SK-N-MC (cell line): ENCODE measurements around the gene CORO1C.
"Not testable (repeated sequence)": the region's sequence is repeated elsewhere in the genome, so short reads cannot be mapped to it uniquely, and the experiment has no call there.

Experiments used
- DNase-seq: peaks from one replicate; pipeline ENCODE4 v3.0.0-alpha.2; 2011; ENCODE audit warnings: low read depth, low spot score
- H3K27ac ChIP-seq: fragments of 200-600 bp; sonication (generic); 2 replicates; pipeline ENCODE4 v1.5.1; 2016; ENCODE audit warnings: mixed run types
- H3K36me3 ChIP-seq: fragments of 200-600 bp; sonication (generic); 2 replicates; pipeline ENCODE4 v1.6.1; 2017; ENCODE audit warnings: antibody characterized with exemption, low read length, mixed read lengths; ENCODE audit not compliant: insufficient read depth
- H3K4me3 ChIP-seq: fragments of 200-600 bp; sonication (generic); 2 replicates; pipeline ENCODE4 v1.5.1; 2016
- H3K9ac ChIP-seq: fragments of 200-600 bp; sonication (generic); 2 replicates; pipeline ENCODE4 v1.8.0; 2017; ENCODE audit warnings: mixed run types, mixed read lengths; ENCODE audit not compliant: insufficient read length
- H3K9me3 ChIP-seq: fragments of 200-600 bp; sonication (generic); 2 replicates; pipeline ENCODE4 v1.6.1; 2017; ENCODE audit warnings: low read depth, mild to moderate bottlenecking, antibody characterized with exemption, low read length, moderate library complexity, mixed read lengths
- EZH2 ChIP-seq: fragments of 200-600 bp; sonication (generic); IDR thresholded peaks from one replicate; pipeline ENCODE4 v1.6.1; 2017; ENCODE audit warnings: antibody characterized with exemption
- FOXP2 ChIP-seq: optimal IDR thresholded peaks from 2 replicates; pipeline ENCODE3; 2011; ENCODE audit warnings: mild to moderate bottlenecking, moderate library complexity; ENCODE audit not compliant: insufficient read depth; ENCODE audit errors: extremely low read length, control extremely low read depth
- POLR2AphosphoS5 ChIP-seq: IDR thresholded peaks from 2 replicates; pipeline ENCODE4 v1.6.1; 2012; ENCODE audit warnings: mild to moderate bottlenecking, low read depth, low read length, borderline replicate concordance

CORO1C gene

DNA sequence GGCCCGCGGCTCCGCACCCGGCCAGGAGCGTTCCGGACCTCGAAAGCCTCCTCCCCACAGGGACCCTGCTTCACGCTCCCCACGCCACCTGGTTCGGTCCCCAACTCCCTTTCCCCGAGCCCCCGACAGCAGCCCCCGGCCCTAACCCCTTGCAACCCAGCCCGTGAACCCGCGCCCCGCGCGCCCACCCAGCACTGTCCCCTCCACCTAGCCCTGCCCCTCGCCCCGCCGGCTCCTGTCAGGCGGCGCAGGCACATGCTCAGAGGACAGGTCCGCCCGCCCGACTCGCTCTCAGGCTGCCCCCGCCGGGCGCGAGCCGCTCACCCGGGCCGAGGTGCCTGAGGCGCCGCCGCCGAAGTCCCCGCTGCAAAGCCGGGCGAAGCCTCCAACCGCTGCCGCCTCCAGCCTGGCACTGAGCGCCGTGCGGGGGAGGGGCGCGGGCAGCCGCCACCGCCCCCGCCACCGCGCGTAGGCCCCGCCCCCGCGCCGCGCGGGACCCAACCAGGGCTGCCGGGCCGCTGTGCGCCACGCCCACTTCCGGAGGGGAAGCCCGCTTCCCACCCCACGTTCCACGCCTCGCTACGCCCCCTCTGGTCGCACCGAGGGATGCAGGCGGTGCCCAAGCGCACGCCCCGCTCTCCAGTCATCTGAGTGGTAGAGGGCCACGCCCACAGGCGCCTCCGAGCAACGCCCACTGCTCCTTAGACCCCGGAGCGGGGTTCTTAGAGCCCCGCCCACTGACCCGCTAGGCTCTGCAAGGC, at the start of gene CORO1C:
TSS of gene CORO1C (minus strand) at position 414 of the 761 bp plus-strand sequence. CDS start 30,200 bp downstream, outside the sequence.
- Histone ChIP-seq H3K4me3 (peak within 1 kb of the TSS; percentile 97), H3K36me3 (peaks cover 8% of the 10 kb centered on the region), H3K27ac (peak within 1 kb of the TSS; percentile 92), H3K9me3 (no peaks in the 10 kb centered on the region), H3K9ac (peak within 1 kb of the TSS; percentile 85)
- peak; percentile 86 for DNase-seq
- TF ChIP-seq POLR2AphosphoS5 (peak; percentile 27; the same call in 1 of the 2 replicates), EZH2 (no peak), FOXP2 (peak; percentile 92)

DNA sequence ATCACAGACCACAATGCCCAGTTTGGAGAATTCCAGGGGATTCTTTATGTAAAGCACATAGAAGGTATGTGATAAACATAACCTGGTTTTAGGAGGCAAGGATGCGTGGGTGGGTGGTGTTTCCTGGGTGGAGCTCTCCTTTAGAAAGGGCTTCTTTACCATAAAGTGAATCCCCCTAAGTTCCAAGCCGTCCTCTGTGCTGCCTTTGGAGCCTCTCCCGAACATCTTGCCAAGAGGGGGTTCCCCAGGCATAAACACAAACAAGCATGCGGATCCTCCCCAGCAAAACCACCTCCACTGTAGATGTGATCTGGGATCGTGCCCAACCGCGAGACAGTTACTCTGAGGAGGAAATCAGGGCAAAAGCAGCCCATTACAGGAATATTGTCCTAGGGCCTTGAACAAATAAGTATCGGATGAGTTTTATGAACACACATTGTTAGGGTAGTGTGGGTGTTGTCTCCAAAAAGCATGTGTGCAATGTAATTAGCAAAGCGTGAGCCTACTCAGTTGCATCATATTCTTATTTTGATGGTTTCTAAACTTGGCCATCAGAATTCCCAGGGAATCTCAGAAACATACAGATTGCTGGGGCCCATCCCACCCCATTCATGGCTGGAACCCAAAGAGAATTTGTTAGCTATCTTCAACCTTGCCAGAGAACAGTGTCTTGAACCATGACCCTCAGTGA, 48.8 kb upstream of the CORO1C start:
- Histone ChIP-seq H3K27ac (no peak overlapping the region), H3K36me3 (no peaks in the 10 kb centered on the region), H3K9ac (no peak overlapping the region), H3K9me3 (no peaks in the 10 kb centered on the region), H3K4me3 (no peak overlapping the region)
- DNase-seq: no peak
- TF ChIP-seq FOXP2: no peak
- no peak for TF ChIP-seq POLR2AphosphoS5
- TF ChIP-seq EZH2: no peak

DNA sequence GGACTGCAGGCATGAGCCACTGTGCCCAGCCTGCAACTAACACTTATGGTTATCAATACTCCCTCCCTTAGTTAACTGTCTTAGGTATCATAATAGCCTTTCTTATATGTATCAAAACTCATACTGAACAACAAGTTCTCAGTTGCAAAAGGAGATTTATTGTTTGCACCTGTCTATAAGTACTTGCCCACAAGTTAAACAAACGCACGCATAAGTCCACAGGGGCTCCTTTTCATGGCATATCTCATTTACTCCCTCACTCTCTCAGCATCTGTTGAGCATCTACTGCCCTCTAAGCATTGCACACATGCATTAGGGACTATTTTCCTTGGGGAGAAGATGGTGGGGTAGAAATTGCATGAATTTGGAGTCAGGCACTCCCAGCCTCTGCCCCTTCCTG, 46.7 kb upstream of the CORO1C start:
- no peak overlapping the region for H3K4me3 ChIP-seq
- no peak overlapping the region for H3K9ac ChIP-seq
- TF ChIP-seq POLR2AphosphoS5 (no peak), FOXP2 (no peak), EZH2 (no peak)
- no peaks in the 10 kb centered on the region for H3K36me3 ChIP-seq
- DNase-seq: no peak
- H3K27ac ChIP-seq: no peak overlapping the region
- no peaks in the 10 kb centered on the region for H3K9me3 ChIP-seq

DNA sequence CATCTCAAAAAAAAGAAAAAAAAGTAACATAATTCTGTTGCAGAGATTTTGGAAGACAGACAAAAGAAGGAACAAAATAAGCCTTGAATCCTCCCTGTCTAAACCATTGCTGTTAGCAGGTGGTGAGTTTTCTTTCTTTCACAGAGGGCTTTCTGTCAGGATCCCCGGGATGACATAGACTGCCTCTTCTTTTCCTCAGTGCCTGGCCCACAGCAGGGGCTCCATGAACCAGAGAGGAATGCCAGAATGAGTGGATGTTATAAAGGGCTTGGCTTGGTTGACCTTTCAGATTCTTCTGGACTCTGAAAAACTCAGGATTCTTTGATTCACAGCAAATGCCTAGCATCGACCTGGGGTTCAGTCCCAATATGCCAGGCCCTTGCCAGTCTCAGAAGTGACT, 45.8 kb upstream of the CORO1C start:
- TF ChIP-seq FOXP2 (no peak), POLR2AphosphoS5 (no peak), EZH2 (no peak)
- no peak for DNase-seq
- Histone ChIP-seq H3K9ac (no peak overlapping the region), H3K4me3 (no peak overlapping the region), H3K36me3 (no peaks in the 10 kb centered on the region), H3K27ac (no peak overlapping the region), H3K9me3 (no peaks in the 10 kb centered on the region)

DNA sequence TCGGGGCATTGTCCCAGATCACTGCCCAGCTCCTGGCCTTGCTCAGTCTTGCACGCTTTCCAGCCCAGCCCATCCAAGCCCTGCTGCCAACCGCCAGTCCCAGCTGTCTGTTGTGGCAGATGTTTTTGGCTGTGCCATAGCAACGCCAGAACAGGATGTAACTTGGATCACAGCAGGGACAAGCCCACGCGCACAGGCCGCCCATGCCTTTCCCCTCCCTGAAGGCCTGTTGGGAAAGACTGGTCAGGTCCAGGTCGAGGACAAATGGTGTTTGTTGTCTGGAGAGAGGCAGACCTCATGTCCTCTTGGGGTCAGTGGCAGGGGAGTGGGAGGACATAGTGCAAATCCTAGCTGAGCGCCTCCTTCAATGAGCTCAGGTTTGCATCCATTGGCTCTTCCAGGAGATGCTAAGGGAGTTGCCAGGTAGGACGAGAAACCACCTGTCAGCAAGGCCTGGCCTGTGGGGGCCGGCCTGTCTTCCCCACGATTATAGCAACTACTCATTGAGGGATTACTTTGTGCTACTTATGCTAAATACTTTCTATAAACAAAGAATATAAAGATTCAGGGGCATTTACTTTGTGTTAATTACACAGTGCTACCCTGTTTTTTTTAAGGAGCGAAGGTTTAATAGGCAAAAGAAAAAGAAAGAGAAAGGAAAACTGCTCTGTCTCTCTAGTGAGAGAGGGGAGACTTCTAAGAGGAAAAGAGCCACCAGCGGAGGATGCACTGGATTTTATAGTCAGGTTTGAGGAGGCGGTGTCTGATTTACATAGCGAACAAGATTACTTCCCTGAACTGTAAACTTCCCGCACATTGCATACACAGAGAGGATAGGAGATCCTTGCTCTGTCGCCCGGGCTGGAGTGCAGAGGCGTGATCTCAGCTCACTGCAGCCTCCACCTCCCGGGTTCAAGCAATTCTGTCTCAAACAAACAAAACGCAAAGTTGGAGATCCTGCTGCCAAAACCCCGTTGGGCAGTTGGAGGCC, 42.8 kb upstream of the CORO1C start:
- no peak for TF ChIP-seq POLR2AphosphoS5
- TF ChIP-seq EZH2: no peak
- no peak for DNase-seq
- no peaks in the 10 kb centered on the region for H3K9me3 ChIP-seq
- H3K9ac ChIP-seq: no peak overlapping the region
- H3K36me3 ChIP-seq: no peaks in the 10 kb centered on the region
- no peak overlapping the region for H3K27ac ChIP-seq
- H3K4me3 ChIP-seq: no peak overlapping the region

DNA sequence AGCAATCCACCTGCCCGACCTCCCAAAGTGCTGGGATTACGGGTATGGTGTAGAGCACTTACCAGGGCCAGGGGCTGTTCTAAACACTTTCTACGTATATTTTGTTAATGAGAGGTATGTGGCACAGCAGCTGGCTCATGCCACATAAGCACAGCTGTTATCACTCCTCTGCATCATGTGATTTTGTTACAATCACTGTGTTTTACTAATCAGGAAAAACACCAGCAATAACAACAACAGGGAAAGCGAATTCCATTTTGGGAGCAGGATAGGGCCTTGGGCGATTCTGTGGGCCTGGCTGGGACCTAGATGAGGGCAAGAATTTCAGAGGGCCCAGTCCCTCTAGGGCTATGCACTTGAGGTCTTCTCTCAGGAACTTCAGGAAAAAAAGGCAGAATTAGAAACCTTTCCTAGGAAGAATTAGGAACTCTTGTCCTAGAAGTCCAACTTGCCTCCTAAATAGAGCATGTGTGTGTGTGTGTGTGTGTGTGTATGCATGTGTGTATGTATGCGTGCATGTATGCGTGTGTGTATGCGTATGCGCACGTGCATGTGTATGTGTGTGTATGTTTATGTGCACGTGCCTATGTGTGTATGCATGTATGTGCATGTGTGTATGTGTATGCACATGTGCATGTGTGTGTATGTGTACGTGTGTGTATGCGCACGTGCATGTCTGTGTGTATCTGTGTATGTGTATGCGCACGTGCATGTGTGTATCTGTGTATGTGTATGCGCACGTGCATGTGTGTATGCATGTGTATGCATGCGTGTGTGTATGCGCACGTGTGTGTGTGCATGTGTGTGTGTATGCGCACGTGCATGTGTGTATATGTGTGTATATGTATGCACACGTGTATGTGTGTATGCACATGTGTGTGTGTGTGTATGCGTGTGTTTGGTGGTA, 41.8 kb upstream of the CORO1C start:
- H3K4me3 ChIP-seq: no peak overlapping the region
- DNase-seq: no peak
- no peak overlapping the region for H3K9ac ChIP-seq
- no peaks in the 10 kb centered on the region for H3K9me3 ChIP-seq
- H3K27ac ChIP-seq: no peak overlapping the region
- H3K36me3 ChIP-seq: no peaks in the 10 kb centered on the region
- TF ChIP-seq FOXP2 (no peak), EZH2 (no peak), POLR2AphosphoS5 (no peak)

DNA sequence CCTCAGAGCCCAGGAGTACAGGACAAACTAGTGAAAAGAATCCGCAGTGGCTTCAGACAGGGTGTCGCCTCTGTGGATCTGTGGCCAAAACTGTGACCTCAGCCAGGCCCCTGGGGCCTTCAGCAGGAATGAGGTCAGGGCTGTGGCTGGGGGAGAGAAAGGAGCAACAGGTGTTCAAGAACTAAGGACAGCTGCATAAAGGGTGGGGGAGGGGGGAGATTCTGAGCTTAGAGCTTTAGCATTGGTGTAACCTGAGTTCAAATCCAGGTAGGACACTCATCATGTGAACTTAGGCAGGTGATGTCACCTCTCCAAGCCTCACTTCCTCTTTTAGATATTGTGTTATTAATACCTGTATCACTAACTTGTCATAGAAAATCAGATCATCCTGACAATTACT, 40.9 kb upstream of the CORO1C start:
- no peak for TF ChIP-seq FOXP2
- TF ChIP-seq EZH2: no peak
- no peak for TF ChIP-seq POLR2AphosphoS5
- Histone ChIP-seq H3K27ac (no peak overlapping the region), H3K4me3 (no peak overlapping the region), H3K9me3 (no peaks in the 10 kb centered on the region), H3K9ac (no peak overlapping the region), H3K36me3 (no peaks in the 10 kb centered on the region)
- no peak for DNase-seq

DNA sequence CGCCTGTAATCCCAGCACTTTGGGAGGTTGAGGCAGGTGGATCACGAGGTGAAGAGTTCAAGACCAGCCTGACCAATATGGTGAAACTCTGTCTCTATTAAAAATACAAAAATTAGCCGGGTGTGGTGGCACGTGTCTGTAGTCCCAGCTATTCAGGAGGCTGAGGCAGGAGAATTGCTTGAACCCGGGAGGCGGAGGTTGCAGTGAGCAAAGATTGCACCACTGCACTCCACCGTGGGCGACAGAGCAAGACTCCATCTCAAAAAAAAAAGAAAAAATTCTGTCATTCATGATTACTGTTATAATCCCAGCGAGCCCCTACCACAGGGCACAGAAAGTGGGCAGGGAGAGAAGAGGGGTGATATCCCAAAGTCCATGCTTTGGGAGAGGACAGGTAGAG, 40.5 kb upstream of the CORO1C start:
- not testable (repeated sequence) for H3K27ac ChIP-seq, DNase-seq, H3K4me3 ChIP-seq, H3K36me3 ChIP-seq, H3K9ac ChIP-seq, H3K9me3 ChIP-seq
